Subcutaneous abdominal adipose tissue (tissue), 5 donors: ENCODE results near the gene GM2A.

Source experiments
- H3K27ac ChIP-seq: one replicate; pipeline ENCODE4 v1.7.0; 2013; ENCODE audit warnings: low read depth, mild to moderate bottlenecking, inconsistent platforms, low read length, moderate library complexity
- H3K27me3 ChIP-seq, 5 donors: one replicate each; pipeline ENCODE4 v1.7.0; 2013; ENCODE audit warnings: low read length in 5 of 5, inconsistent platforms in 1 of 5; ENCODE audit not compliant: control insufficient read depth in 5 of 5, insufficient read depth in 4 of 5
- H3K36me3 ChIP-seq, 5 donors: one replicate each; pipeline ENCODE4 v1.7.0; 2013; ENCODE audit warnings: low read length in 5 of 5; ENCODE audit not compliant: control insufficient read depth in 5 of 5, insufficient read depth in 5 of 5
- H3K4me1 ChIP-seq, 5 donors: one replicate each; pipeline ENCODE4 v1.7.0; 2013; ENCODE audit warnings: low read length in 5 of 5, mild to moderate bottlenecking in 3 of 5, moderate library complexity in 1 of 5; ENCODE audit not compliant: control insufficient read depth in 5 of 5, insufficient read depth in 5 of 5
- H3K4me3 ChIP-seq, 5 donors: one replicate each; pipeline ENCODE4 v1.7.0; 2013; ENCODE audit warnings: low read length in 5 of 5, low read depth in 1 of 5
- H3K9ac ChIP-seq, 5 donors: one replicate each; pipeline ENCODE4 v1.7.0; 2013; ENCODE audit warnings: low read length in 5 of 5, mild to moderate bottlenecking in 4 of 5, moderate library complexity in 3 of 5
- H3K9me3 ChIP-seq, 5 donors: one replicate each; pipeline ENCODE4 v1.7.0; 2013; ENCODE audit warnings: low read length in 5 of 5; ENCODE audit not compliant: control insufficient read depth in 5 of 5
- donor health status: healthy.
- donor health status: healthy.
- donor health status: healthy.
- donor health status: healthy.
- donor health status: healthy.

The GM2A gene

GRCh38 chr5:151259931-151260330 lies 6.9 kb downstream of the GM2A start:
- H3K27me3 ChIP-seq, result no peaks in the 10 kb centered on the region
- no peak overlapping the region for H3K9ac ChIP-seq
- no peaks in the 10 kb centered on the region for H3K9me3 ChIP-seq
- no peak overlapping the region for H3K4me3 ChIP-seq
- peaks cover 3 to 21% (median 9%) of the 10 kb centered on the region in 5 donors for H3K36me3 ChIP-seq
- no peak overlapping the region for H3K27ac ChIP-seq
- H3K4me1 ChIP-seq, result peaks cover 0 to 36% (median 15%) of the 10 kb centered on the region in 5 donors

- Histone ChIP-seq H3K4me1 (peaks cover 0 to 16% (median 15%) of the 10 kb centered on the region in 5 donors), H3K27ac (no peak overlapping the region), H3K27me3 (no peaks in the 10 kb centered on the region), H3K36me3 (peaks cover 4 to 41% (median 24%) of the 10 kb centered on the region in 5 donors), H3K9me3 (no peaks in the 10 kb centered on the region), H3K4me3 (no peak overlapping the region), H3K9ac (no peak overlapping the region)
These were observed 9.5 kb downstream of the GM2A start for GRCh38 chr5:151262532-151262931.

- H3K4me1 ChIP-seq, result peaks cover 0 to 13% (median 8%) of the 10 kb centered on the region in 5 donors
- H3K36me3 ChIP-seq, result peaks cover 4 to 57% (median 34%) of the 10 kb centered on the region in 5 donors
- no peak overlapping the region for H3K27ac ChIP-seq
- H3K9me3 ChIP-seq, result no peaks in the 10 kb centered on the region
- H3K9ac ChIP-seq, result no peak overlapping the region
- H3K27me3 ChIP-seq, result no peaks in the 10 kb centered on the region
- H3K4me3 ChIP-seq, result no peak overlapping the region
These were observed 11.1 kb downstream of the GM2A start for GRCh38 chr5:151264113-151264512.

GRCh38 chr5:151267491-151268260 lies 14.7 kb downstream of the GM2A start:
- Histone ChIP-seq H3K27me3 (no peaks in the 10 kb centered on the region), H3K4me3 (no peak overlapping the region), H3K9ac (no peak overlapping the region), H3K9me3 (no peaks in the 10 kb centered on the region), H3K36me3 (peaks cover 6 to 52% (median 30%) of the 10 kb centered on the region in 5 donors), H3K4me1 (peaks cover 0 to 13% (median 11%) of the 10 kb centered on the region in 5 donors), H3K27ac (no peak overlapping the region)

- Histone ChIP-seq H3K27ac (no peak overlapping the region), H3K9ac (no peak overlapping the region), H3K4me3 (no peak overlapping the region), H3K36me3 (peaks cover 6 to 38% (median 27%) of the 10 kb centered on the region in 5 donors), H3K9me3 (no peaks in the 10 kb centered on the region), H3K27me3 (no peaks in the 10 kb centered on the region), H3K4me1 (peaks cover 0 to 4% (median 0%) of the 10 kb centered on the region in 5 donors)
These were observed 17.6 kb downstream of the GM2A start for GRCh38 chr5:151270599-151270998.

- Histone ChIP-seq H3K9ac (no peak overlapping the region), H3K36me3 (peaks cover 6 to 34% (median 23%) of the 10 kb centered on the region in 5 donors), H3K4me1 (peaks cover 0 to 4% (median 0%) of the 10 kb centered on the region in 5 donors), H3K27ac (no peak overlapping the region), H3K9me3 (no peaks in the 10 kb centered on the region), H3K27me3 (no peaks in the 10 kb centered on the region), H3K4me3 (no peak overlapping the region)
These were observed 18.4 kb downstream of the GM2A start for GRCh38 chr5:151271336-151271735.

- Histone ChIP-seq H3K36me3 (peaks cover 0 to 6% (median 4%) of the 10 kb centered on the region in 5 donors), H3K4me1 (peaks cover 0 to 4% (median 0%) of the 10 kb centered on the region in 5 donors), H3K27me3 (no peaks in the 10 kb centered on the region), H3K27ac (no peak overlapping the region), H3K4me3 (no peak overlapping the region), H3K9ac (no peak overlapping the region), H3K9me3 (no peaks in the 10 kb centered on the region)
These were observed 21.7 kb downstream of the GM2A start for GRCh38 chr5:151274666-151275065.

- Histone ChIP-seq H3K36me3 (no peaks in the 10 kb centered on the region), H3K27ac (no peak overlapping the region), H3K4me3 (no peak overlapping the region), H3K9me3 (no peaks in the 10 kb centered on the region), H3K4me1 (peaks cover 0 to under 1% (median 0%) of the 10 kb centered on the region in 5 donors), H3K27me3 (no peaks in the 10 kb centered on the region), H3K9ac (no peak overlapping the region)
These were observed 22.8 kb downstream of the GM2A start for GRCh38 chr5:151275803-151276202.

GRCh38 chr5:151278845-151279244 lies 25.9 kb downstream of the GM2A start:
- Histone ChIP-seq H3K27me3 (no peaks in the 10 kb centered on the region), H3K36me3 (no peaks in the 10 kb centered on the region), H3K9ac (no peak overlapping the region), H3K27ac (no peak overlapping the region), H3K4me3 (no peak overlapping the region), H3K9me3 (no peaks in the 10 kb centered on the region), H3K4me1 (no peaks in the 10 kb centered on the region)

GRCh38 chr5:151280443-151280842 lies 27.5 kb downstream of the GM2A start:
- H3K4me1 ChIP-seq, result no peaks in the 10 kb centered on the region
- no peak overlapping the region for H3K4me3 ChIP-seq
- H3K36me3 ChIP-seq, result no peaks in the 10 kb centered on the region
- no peaks in the 10 kb centered on the region for H3K9me3 ChIP-seq
- H3K27ac ChIP-seq, result no peak overlapping the region
- no peak overlapping the region for H3K9ac ChIP-seq
- H3K27me3 ChIP-seq, result no peaks in the 10 kb centered on the region
